ENCODE data around the gene DUXA.
A peak's percentile ranks its signal among the peaks of the same experiment; 100 is the strongest.
"Not testable (repeated sequence)": the region's sequence is repeated elsewhere in the genome, so short reads cannot be mapped to it uniquely, and the experiment has no call there.

Gene DUXA

GRCh38 chr19:57161985-57162539 is 5.2 kb downstream of the DUXA start:
- Histone ChIP-seq H3K9me3 (ENCODE audit: control insufficient read depth, insufficient read depth, low read depth, low read length) (peaks cover 19% of the 10 kb centered on the region; the same call in 1 of the 2 replicates), H3K4me3 (ENCODE audit: low read depth, low read length) (no peak overlapping the region), H3K27me3 (ENCODE audit: control insufficient read depth, insufficient read depth, low read length) (no peaks in the 10 kb centered on the region; the same call in 1 of the 2 replicates), H3K36me3 (ENCODE audit: control insufficient read depth, insufficient read depth, low read length) (no peaks in the 10 kb centered on the region), H3K27ac (ENCODE audit: low read depth, low read length) (no peak overlapping the region), H3K9ac (ENCODE audit: low read length) (no peak overlapping the region), H3K4me1 (ENCODE audit: control insufficient read depth, insufficient read depth, low read length) (no peaks in the 10 kb centered on the region)

DNA sequence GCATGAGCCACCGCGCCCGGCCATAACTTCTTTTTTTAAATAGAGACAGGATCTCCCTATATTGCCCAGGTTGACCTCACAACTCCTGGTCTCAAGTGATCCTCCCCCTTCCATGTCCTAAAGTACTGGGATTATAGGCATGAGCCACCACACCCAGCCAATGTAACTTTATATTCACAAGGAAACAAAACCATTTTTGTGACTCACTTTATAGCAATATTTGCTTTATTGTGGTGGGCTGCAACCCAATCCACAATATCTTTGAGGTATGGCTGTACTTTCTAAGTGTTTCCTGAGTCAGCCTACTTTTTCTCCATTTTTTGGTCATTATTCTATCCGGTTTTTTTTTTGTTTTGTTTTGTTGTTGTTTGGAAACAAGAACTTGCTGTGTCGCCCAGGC is 14.4 kb downstream of the DUXA start:
- Histone ChIP-seq H3K9me3 (ENCODE audit: control insufficient read depth, insufficient read depth, low read depth, low read length) (peaks cover 26% of the 10 kb centered on the region; the same call in 1 of the 2 replicates), H3K4me3 (ENCODE audit: low read depth, low read length) (no peak overlapping the region), H3K36me3 (ENCODE audit: control insufficient read depth, insufficient read depth, low read length) (no peaks in the 10 kb centered on the region), H3K27ac (ENCODE audit: low read depth, low read length) (no peak overlapping the region), H3K4me1 (ENCODE audit: control insufficient read depth, insufficient read depth, low read length) (no peaks in the 10 kb centered on the region), H3K9ac (ENCODE audit: low read length) (no peak overlapping the region), H3K27me3 (ENCODE audit: control insufficient read depth, insufficient read depth, low read length) (no peaks in the 10 kb centered on the region; the same call in 1 of the 2 replicates)

- Histone ChIP-seq H3K27me3 (ENCODE audit: control insufficient read depth, insufficient read depth, low read length) (peaks cover 3% of the 10 kb centered on the region; the same call in 1 of the 2 replicates), H3K4me3 (ENCODE audit: low read depth, low read length) (no peak overlapping the region), H3K4me1 (ENCODE audit: control insufficient read depth, insufficient read depth, low read length) (no peaks in the 10 kb centered on the region), H3K27ac (ENCODE audit: low read depth, low read length) (no peak overlapping the region), H3K9me3 (ENCODE audit: control insufficient read depth, insufficient read depth, low read depth, low read length) (peaks cover 26% of the 10 kb centered on the region), H3K36me3 (ENCODE audit: control insufficient read depth, insufficient read depth, low read length) (no peaks in the 10 kb centered on the region), H3K9ac (ENCODE audit: low read length) (no peak overlapping the region)
Measured at GRCh38 chr19:57141699-57142098, 25.6 kb downstream of the DUXA start.

DNA sequence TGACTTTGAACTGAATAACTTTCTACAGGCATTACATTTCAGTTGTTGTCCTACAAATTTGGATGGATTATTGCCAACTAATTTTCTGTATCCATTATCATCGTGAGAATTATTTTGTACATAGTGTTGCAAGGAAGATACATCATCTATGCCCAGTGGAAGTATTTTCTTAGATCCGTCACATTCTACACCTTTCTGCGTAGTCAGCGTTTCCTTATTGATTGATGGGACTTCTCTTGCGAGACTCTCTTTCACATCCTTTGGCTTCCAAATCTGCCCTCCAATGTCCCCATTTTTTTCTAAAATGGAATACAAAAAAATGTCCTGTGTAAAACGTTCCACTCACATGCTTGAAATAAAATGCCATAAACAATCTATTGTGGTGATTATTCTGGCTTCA is 31.5 kb downstream of the DUXA start:
- Histone ChIP-seq H3K4me1 (ENCODE audit: control insufficient read depth, insufficient read depth, low read length) (no peaks in the 10 kb centered on the region), H3K27ac (ENCODE audit: low read depth, low read length) (no peak overlapping the region), H3K4me3 (ENCODE audit: low read depth, low read length) (no peak overlapping the region), H3K36me3 (ENCODE audit: control insufficient read depth, insufficient read depth, low read length) (no peaks in the 10 kb centered on the region), H3K9ac (ENCODE audit: low read length) (no peak overlapping the region), H3K9me3 (ENCODE audit: control insufficient read depth, insufficient read depth, low read depth, low read length) (peaks cover 30% of the 10 kb centered on the region; the same call in 1 of the 2 replicates), H3K27me3 (ENCODE audit: control insufficient read depth, insufficient read depth, low read length) (peaks cover 10% of the 10 kb centered on the region; the same call in 1 of the 2 replicates)

- H3K9ac ChIP-seq (ENCODE audit: low read length); H3K27ac ChIP-seq (ENCODE audit: low read depth, low read length); H3K36me3 ChIP-seq (ENCODE audit: control insufficient read depth, insufficient read depth, low read length); H3K4me1 ChIP-seq (ENCODE audit: control insufficient read depth, insufficient read depth, low read length); H3K4me3 ChIP-seq (ENCODE audit: low read depth, low read length): not testable (repeated sequence)
- Histone ChIP-seq H3K9me3 (ENCODE audit: control insufficient read depth, insufficient read depth, low read depth, low read length) (peaks cover 18% of the 10 kb centered on the region; the same call in 1 of the 2 replicates), H3K27me3 (ENCODE audit: control insufficient read depth, insufficient read depth, low read length) (peaks cover 10% of the 10 kb centered on the region; the same call in 1 of the 2 replicates)
Measured at GRCh38 chr19:57127403-57127802, 39.9 kb downstream of the DUXA start.

GRCh38 chr19:57123882-57124281 is 43.4 kb downstream of the DUXA start:
- Histone ChIP-seq H3K9me3 (ENCODE audit: control insufficient read depth, insufficient read depth, low read depth, low read length) (peaks cover 18% of the 10 kb centered on the region; the same call in 1 of the 2 replicates), H3K27me3 (ENCODE audit: control insufficient read depth, insufficient read depth, low read length) (no peaks in the 10 kb centered on the region; the same call in 1 of the 2 replicates), H3K4me1 (ENCODE audit: control insufficient read depth, insufficient read depth, low read length) (no peaks in the 10 kb centered on the region), H3K4me3 (ENCODE audit: low read depth, low read length) (no peak overlapping the region), H3K27ac (ENCODE audit: low read depth, low read length) (no peak overlapping the region), H3K36me3 (ENCODE audit: control insufficient read depth, insufficient read depth, low read length) (no peaks in the 10 kb centered on the region), H3K9ac (ENCODE audit: low read length) (no peak overlapping the region)

GRCh38 chr19:57118848-57119247 is 48.4 kb downstream of the DUXA start:
- Histone ChIP-seq H3K9me3 (ENCODE audit: control insufficient read depth, insufficient read depth, low read depth, low read length) (peaks cover 48% of the 10 kb centered on the region), H3K27ac (ENCODE audit: low read depth, low read length) (no peak overlapping the region), H3K36me3 (ENCODE audit: control insufficient read depth, insufficient read depth, low read length) (no peaks in the 10 kb centered on the region), H3K4me3 (ENCODE audit: low read depth, low read length) (no peak overlapping the region), H3K27me3 (ENCODE audit: control insufficient read depth, insufficient read depth, low read length) (no peaks in the 10 kb centered on the region), H3K9ac (ENCODE audit: low read length) (no peak overlapping the region), H3K4me1 (ENCODE audit: control insufficient read depth, insufficient read depth, low read length) (no peaks in the 10 kb centered on the region)

DNA sequence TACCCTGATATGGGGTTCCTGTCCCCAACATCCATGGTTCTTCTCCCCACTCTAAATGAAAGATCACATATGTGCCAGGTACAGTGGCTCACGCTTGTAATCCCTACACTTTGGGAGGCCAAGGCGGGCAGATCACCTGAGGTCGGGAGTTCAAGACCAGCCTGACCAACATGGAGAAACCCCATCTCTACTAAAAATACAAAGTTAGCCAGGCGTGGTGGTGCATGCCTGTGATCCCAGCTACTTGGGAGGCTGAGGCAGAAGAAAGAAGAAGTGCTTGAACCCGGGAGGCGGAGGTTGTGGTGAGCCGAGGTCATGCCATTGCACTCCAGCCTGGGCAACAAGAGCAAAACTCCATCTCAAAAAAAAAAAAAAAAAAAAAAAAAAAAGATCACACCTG is 53.8 kb downstream of the DUXA start:
- not testable (repeated sequence) for H3K27ac ChIP-seq (ENCODE audit: low read depth, low read length); H3K4me3 ChIP-seq (ENCODE audit: low read depth, low read length); H3K27me3 ChIP-seq (ENCODE audit: control insufficient read depth, insufficient read depth, low read length); H3K36me3 ChIP-seq (ENCODE audit: control insufficient read depth, insufficient read depth, low read length); H3K9ac ChIP-seq (ENCODE audit: low read length); H3K4me1 ChIP-seq (ENCODE audit: control insufficient read depth, insufficient read depth, low read length)
- H3K9me3 ChIP-seq (ENCODE audit: control insufficient read depth, insufficient read depth, low read depth, low read length), result peaks cover 65% of the 10 kb centered on the region

DNA sequence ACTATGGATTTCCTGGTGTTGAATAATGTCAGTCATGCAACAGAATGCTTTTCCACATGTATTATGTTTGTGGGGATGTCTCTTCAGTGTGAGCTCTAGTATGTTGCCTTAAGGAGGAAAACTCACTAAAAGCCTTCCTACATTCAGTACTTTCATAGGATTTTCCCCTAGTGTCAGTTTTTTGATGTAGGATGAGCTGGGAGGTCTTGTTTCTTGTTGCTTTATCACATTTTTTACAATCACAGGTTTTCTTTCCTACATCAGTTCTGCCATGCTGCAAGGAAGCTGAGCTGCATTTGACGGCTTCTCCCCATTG is 56.0 kb downstream of the DUXA start:
- Histone ChIP-seq H3K4me1 (ENCODE audit: control insufficient read depth, insufficient read depth, low read length) (no peaks in the 10 kb centered on the region), H3K36me3 (ENCODE audit: control insufficient read depth, insufficient read depth, low read length) (no peaks in the 10 kb centered on the region), H3K27ac (ENCODE audit: low read depth, low read length) (no peak overlapping the region), H3K4me3 (ENCODE audit: low read depth, low read length) (no peak overlapping the region), H3K9ac (ENCODE audit: low read length) (no peak overlapping the region), H3K9me3 (ENCODE audit: control insufficient read depth, insufficient read depth, low read depth, low read length) (peaks cover 48% of the 10 kb centered on the region), H3K27me3 (ENCODE audit: control insufficient read depth, insufficient read depth, low read length) (peaks cover 8% of the 10 kb centered on the region)

GRCh38 chr19:57110592-57111328 is 56.5 kb downstream of the DUXA start:
- no peak overlapping the region for H3K27ac ChIP-seq (ENCODE audit: low read depth, low read length)
- no peak overlapping the region; the same call in 1 of the 2 replicates for H3K4me3 ChIP-seq (ENCODE audit: low read depth, low read length)
- no peaks in the 10 kb centered on the region for H3K36me3 ChIP-seq (ENCODE audit: control insufficient read depth, insufficient read depth, low read length)
- no peaks in the 10 kb centered on the region for H3K4me1 ChIP-seq (ENCODE audit: control insufficient read depth, insufficient read depth, low read length)
- H3K9me3 ChIP-seq (ENCODE audit: control insufficient read depth, insufficient read depth, low read depth, low read length), result peaks cover 45% of the 10 kb centered on the region
- peaks cover 13% of the 10 kb centered on the region for H3K27me3 ChIP-seq (ENCODE audit: control insufficient read depth, insufficient read depth, low read length)
- no peak overlapping the region for H3K9ac ChIP-seq (ENCODE audit: low read length)

DNA sequence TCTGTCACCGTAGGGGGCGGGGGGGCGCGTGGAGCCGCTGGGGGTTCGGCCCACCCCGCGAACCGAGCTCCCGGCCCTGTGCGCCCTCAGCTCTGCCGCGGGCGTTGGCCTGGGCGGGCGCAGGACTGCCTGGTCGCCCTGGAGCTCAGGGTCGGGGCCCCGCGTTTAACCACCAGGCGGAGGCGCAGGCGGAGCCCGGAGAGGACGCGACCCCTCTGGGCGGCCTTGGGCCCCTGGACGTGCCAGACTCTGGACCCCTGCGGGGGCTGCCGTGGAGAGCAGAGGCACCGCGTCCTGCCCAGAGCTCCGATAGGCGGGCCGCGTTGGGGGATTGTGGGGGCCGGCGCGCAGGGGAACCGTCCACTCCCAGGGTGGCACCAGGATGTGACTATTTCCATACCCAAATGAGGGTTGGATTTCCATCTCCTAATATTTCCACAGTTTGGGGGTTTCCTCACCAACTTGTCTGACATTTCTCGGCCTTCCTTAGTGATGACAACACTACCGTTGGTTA is 60.5 kb downstream of the DUXA start:
- H3K27me3 ChIP-seq (ENCODE audit: control insufficient read depth, insufficient read depth, low read length), result peaks cover 31% of the 10 kb centered on the region
- H3K4me1 ChIP-seq (ENCODE audit: control insufficient read depth, insufficient read depth, low read length), result no peaks in the 10 kb centered on the region
- H3K9me3 ChIP-seq (ENCODE audit: control insufficient read depth, insufficient read depth, low read depth, low read length), result peaks cover 15% of the 10 kb centered on the region
- H3K36me3 ChIP-seq (ENCODE audit: control insufficient read depth, insufficient read depth, low read length), result no peaks in the 10 kb centered on the region
- H3K9ac ChIP-seq (ENCODE audit: low read length), result no peak overlapping the region
- no peak overlapping the region for H3K27ac ChIP-seq (ENCODE audit: low read depth, low read length)
- H3K4me3 ChIP-seq (ENCODE audit: low read depth, low read length), result peak overlapping the region; percentile 59

Measured in HUES6 (cell line).